ENCODE measurements around the gene FOXR1.

DNA sequence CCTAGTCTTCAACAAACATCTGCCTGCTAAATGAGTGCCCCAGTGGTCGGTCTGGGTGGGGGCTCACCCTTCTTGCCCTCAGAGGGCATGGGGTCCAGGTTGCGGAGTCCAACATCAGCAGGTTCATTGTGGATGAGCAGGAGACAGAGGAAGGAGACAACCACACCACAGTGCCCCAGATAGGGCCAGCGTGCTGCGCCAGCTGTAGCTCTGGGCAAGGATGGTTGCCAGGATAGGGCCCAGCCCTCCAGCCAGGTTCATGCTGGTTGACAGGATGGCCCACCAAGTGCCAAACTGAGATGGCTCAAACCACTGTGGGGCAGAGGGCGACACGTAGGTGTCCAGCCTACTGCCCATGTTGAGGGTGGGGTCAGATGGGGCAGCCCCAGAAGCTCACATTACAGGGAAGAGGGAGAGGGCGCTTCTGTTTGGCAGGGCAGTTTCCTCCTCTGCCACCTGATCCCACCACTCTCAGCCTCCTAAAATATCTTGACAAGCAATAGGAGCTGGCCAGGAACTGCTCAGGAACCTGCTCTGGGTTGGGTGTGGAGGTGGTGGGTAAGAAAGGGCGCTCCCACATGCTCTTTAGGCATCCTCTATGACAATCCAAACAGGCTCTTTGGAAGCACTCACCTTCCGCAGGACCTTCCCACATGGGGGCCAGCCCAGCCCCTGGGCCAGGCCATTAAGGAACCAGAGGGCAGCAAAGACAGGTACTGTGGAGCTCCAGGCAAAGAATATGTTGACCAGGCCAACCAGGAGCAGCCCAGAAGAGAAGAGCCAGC lies 56.2 kb downstream of the FOXR1 start:
- TF ChIP-seq, protein P1, sequence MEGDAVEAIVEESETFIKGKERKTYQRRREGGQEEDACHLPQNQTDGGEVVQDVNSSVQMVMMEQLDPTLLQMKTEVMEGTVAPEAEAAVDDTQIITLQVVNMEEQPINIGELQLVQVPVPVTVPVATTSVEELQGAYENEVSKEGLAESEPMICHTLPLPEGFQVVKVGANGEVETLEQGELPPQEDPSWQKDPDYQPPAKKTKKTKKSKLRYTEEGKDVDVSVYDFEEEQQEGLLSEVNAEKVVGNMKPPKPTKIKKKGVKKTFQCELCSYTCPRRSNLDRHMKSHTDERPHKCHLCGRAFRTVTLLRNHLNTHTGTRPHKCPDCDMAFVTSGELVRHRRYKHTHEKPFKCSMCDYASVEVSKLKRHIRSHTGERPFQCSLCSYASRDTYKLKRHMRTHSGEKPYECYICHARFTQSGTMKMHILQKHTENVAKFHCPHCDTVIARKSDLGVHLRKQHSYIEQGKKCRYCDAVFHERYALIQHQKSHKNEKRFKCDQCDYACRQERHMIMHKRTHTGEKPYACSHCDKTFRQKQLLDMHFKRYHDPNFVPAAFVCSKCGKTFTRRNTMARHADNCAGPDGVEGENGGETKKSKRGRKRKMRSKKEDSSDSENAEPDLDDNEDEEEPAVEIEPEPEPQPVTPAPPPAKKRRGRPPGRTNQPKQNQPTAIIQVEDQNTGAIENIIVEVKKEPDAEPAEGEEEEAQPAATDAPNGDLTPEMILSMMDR (IDR thresholded peaks at IDR 0.05) = no peak
- TF ChIP-seq POLR2A (IDR thresholded peaks at IDR 0.05) = no peak
